GM21447 (cell line): ENCODE measurements around the gene NDUFB7.
"Not testable (repeated sequence)": the region's sequence is repeated elsewhere in the genome, so short reads cannot be mapped to it uniquely, and the experiment has no call there.

Experiments
- ATAC-seq: cut with Tn5 transposase; IDR thresholded peaks from one replicate; pipeline ENCODE4 v1.9.1; 2021; ENCODE audit not compliant: unreplicated experiment

NDUFB7 gene

DNA sequence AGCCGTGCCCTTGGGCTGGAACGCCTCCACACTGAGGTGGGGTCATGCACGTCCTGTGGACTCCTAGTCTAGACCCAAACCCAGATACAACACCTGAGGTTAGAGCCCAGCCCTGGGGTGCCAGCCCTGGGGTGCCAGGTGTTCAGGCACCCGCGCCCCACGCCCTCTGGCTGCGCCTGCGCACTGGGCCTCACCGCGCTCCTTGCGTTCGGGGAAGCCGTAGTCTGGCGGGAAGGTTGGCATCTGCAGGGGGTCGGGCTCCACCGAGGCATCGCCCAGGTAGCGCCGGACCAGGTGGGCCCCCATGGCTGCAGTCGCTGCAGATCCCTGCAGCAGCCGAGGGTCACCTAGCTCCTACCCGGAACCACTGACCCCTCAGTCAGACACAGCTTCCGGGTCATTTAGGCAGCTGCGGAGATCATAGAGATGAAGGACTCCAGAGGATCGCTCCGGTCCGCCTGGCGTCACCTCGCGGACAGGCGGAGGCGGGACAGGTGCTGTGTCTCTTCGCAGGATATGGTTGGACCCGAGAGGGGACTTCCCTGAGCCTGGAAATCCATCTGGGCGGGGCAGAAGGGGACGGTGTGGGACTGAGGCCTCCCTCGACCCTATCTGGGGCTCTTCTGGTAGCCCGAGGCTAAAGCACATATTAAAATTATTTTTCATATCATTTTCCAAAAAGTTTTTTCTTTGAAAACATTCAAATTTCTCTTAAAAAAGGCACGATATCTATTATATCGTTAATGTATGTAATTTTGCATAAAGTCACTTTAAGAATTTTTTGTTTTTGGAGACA is at the start of gene NDUFB7:
TSS of gene NDUFB7 (minus strand) at position 372 of the 796 bp plus-strand sequence. CDS start at position 306, 66 bp downstream.
- peak; percentile 82 for ATAC-seq

DNA sequence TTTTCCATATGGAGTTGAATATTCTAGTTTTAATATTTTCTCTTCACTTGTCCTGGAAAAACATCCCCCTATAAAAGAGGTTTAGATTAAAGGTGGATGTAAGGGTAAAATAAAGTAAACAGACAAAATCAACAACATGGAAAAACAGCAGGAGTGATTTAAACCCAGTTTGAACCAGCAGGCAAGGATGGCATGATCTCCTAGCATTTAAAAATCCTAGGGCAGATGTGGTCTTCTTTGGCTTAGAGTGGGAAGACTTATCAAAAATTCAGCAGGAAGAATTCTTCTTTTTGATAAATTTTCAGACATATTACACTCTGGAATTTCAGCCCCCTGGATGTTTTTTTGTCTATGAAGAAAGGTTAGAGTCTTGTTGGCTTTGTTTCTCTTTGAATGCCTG is 47.5 kb upstream of the NDUFB7 start:
- no peak for ATAC-seq

DNA sequence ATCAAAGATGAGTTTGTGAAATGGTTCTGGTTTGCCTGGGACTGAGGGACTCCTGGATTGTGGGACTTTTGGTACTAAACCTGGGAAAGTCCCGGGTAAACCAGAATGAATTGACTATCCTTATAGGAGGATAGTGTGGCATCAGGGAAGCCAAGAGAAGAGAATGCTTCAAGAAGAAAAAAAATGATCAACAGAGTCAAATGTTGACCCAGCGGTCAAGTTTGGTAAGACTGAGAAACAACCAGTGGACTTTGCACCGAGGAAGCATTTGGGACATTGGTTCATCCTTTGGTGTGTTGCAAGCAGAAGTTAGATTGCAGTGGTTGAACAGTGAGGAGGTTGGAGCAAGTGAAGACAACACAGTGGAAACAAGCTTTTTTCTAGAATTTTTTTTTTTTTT is 44.5 kb upstream of the NDUFB7 start:
- ATAC-seq = no peak

DNA sequence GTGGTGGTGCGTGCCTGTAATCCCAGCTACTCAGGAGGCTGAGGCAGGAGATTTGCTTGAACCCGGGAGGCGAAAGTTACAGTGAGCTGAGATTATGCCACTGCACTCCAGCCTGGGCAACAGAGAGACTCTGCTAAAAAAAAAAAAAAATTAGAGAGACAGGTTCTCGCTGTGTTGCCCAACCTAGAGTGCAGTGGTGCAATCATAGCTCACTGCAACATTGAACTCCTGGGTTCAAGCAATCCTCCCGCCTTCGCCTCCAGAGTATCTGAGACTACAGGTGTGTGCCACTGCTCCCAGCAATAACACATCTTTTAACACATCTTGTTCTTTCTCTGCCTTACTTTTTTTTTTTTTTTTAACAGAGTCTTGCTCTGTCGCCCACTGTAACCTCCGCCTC is 43.8 kb upstream of the NDUFB7 start:
- no peak for ATAC-seq

DNA sequence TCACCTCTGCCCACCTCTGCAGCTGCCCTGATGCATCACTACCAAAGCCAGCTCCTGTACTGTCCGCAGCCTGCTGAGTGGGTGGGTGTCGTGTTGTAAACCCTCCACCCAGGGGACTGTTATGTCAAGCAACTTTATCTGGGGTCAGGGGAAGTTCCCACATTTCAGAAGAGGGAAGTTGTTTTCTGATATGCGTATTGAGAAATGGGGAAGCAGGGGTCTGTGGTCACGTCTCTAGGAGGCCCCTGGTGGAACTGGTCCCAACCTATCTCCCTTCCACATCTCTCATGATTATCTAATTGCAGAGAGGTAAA is 42.2 kb upstream of the NDUFB7 start:
- no peak for ATAC-seq

DNA sequence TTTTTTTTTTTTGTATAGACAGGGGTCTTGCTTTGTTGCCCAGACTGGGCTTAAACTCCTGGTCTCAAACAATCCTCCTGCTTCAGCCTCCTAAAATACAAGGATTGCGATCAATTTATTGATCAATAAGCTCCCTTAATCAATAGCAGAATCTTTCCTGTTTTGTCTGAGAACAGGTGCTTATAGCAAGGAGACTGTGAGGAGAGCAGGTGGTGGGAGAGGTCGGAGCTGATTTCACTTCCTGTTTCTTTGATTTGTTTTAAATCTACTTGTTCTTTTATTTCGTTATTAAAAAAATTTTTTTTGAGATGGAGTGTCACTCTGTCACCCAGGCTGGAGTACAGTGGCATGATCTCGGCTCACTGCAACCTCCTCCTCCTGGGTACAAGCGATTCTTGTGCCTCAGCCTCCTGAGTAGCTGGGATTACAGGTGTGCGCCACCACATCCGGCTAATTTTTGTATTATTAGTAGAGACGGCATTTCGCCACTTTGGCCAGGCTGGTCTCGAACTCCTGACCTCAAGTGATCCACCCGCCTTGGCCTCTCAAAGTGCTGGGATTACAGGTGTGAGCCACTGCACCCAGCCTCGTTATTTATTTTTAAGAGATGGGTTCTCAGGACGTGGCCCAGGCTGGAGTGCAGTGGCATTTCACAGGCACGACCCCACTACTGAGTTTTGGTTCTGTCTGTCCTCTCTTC is 41.7 kb upstream of the NDUFB7 start:
- ATAC-seq = not testable (repeated sequence)

DNA sequence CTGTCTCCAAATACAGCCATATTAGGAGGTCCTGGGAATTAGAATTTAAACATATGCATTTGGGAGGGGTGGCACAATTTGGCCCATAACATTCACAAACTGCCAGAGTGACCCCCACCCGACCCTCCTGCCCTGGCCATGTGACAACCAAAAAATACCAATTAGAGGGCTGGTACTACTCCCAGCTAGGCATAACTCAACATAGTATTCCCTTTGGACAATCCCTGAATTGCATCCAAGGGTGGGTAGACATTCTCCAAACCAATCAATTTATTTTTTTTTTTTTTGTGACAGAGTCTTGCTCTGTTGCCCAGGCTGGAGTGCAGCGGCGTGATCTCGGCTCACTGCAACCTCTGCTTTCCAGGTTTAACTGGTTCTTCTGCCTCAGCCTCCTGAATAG is 40.8 kb upstream of the NDUFB7 start:
- ATAC-seq = no peak

DNA sequence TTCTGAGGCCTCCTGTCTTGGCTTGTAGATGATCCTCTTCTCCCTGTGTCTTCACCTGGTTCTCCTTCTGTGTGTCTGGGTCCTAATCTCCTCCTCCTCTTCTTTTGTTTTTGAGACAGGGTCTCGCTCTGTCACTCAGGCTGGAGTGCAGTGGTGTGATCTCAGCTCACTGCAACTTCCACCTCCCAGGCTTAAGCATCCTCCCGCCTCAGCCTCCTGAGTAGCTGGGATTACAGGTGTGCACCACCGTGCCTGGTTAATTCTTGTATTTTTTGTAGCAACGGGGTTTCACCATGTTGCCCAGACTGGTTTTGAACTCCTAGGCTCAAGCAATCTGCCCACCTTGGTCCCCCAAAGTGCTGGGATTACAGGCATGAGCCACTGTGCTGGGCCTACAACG is 40.4 kb upstream of the NDUFB7 start:
- ATAC-seq = not testable (repeated sequence)

DNA sequence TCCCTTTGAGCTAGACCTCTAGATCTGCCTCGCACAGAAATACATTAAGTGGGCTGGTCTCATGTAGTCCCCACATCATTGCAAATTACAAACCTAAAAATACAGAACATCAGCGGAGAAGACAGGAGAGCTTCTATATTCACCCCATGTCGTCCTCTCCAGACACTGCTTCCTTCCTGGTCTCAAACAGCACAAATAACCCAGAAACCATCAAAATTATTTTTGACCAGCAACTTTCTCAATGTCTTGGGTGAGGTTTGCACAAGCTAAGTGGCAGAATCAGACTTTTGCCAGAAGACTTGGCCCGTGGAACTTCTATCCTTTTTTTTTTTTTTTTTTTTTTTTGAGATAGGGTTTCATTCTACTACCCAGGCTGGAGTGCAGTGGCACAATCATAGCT is 39.2 kb upstream of the NDUFB7 start:
- no peak for ATAC-seq

DNA sequence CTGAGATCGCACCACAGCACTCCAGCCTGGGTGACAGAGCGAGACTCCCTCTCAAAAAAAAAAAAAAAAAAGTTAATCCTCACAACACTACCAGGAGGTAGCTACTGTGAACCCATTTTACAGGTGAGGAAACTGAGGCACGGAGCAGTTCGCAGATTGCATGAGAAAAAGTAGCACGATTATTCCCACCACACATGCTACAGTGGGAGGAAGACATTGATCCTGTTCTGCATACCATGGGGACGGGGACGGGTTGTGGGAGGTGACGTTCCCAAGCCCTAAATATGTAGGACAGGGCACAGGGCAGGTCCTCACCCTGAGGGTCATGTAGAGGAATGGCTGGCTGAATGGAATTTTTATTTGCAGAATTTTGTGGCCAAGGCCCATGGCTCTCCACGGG is 34.8 kb upstream of the NDUFB7 start:
- no peak for ATAC-seq

DNA sequence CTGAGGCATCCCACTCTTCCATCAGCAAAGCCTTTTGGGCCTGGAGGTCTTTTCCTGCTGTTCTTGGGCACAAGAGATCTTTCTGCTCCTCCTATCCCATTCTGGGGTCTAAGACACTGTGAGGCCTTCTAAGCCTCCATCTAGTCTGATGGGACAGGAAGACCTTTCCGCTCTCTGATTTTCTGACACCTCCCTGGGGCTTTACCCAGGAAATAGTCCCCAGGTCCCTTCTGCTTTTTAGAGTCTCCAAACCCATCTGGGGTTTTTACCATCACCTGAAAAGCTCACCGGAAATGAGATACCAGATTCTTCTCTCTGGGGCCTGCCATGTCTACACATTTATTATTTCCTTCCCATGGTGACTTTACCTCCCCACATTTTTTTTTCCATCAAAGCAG is 32.1 kb upstream of the NDUFB7 start:
- peak; percentile 84 for ATAC-seq

DNA sequence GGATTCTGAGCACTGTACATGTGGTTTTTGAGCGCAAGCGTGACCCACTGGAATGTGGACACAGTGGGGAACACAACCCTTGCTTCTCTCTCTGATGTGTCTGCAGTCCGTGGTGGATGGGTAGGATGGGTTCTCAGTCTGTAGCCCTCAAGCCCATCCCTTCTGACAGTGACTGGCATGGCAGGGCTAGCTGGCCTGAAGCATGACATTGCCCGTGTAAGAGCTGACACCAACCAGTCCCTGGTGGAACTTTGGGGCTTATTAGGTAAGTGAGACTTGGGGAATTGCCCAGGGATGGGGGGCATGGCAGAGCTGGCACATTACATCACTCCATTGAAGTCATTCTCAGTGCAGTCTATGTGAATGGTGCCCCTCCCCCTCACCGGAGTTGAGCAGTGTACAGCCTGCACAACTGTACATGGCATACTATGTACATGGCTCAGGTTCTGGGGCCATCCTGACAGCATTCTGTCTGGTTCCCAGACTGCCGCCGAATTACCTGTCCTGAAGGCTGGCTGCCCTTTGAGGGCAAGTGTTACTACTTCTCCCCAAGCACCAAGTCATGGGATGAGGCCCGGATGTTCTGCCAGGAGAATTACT is 27.8 kb upstream of the NDUFB7 start:
- no peak for ATAC-seq

DNA sequence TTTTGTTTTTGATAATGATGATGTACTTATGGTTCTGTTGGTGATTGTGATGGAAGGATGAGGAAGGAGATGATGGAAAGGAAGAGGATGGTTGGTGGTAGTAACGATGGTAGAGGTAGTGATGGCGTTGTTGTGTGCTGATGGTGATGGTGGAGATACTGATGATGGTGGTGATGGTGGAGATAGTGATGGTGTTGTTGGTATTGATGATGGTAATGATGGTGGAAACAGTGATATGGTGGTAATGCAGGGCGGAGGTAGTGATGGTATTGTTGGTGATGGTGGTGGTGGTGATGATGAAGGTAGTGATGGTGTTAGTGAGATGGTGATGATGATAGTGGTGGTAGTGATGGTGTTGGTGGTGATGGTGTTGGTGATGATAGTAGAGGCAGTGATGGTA is 23.7 kb upstream of the NDUFB7 start:
- ATAC-seq = no peak

DNA sequence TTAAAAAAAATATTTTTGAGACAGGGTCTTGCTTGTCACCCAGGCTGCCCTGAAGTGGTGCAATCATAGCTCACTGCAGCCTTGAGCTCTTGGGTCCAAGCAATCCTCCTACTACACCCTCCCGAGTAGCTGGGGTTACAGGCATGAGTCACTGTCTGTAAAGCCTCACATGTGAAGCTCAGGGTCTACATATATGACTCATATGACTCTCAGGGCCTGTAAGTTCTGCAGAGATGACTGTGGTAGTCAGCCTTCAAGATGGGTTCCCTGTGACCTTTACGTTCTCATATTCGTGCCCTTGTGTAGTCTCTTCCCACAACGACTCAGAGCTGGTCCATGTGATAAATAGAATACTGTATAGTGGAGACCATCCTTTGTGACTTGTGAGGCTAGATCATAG is 17.6 kb upstream of the NDUFB7 start:
- ATAC-seq = not testable (repeated sequence)

DNA sequence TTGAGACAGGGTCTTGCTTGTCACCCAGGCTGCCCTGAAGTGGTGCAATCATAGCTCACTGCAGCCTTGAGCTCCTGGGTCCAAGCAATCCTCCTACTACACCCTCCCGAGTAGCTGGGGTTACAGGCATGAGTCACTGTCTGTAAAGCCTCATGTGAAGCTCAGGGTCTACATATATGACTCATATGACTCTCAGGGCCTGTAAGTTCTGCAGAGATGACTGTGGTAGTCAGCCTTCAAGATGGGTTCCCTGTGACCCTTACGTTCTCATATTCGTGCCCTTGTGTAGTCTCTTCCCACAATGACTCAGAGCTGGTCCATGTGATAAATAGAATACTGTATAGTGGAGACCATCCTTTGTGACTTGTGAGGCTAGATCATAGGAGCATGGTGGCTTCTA is 13.3 kb upstream of the NDUFB7 start:
- ATAC-seq = peak; percentile 49

DNA sequence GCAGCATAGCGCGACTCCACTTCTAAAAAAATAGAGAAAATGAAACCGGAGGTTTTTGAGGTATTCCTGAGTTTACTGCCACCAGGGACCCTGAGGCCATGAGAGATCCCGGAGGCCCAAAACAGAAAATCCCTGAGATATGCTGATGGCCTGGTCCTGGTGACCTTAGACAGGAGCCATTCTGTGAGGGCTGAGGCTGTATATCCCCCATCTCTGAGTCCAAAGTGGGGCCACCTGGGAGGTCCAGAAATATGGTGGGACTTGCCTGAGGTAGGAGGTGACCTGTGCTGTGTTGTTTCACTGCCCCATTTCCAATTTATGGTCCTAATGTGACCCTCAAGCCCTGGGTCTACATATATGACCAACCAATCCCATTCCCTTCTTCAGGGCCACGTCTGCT is 12.5 kb upstream of the NDUFB7 start:
- ATAC-seq = not testable (repeated sequence)

DNA sequence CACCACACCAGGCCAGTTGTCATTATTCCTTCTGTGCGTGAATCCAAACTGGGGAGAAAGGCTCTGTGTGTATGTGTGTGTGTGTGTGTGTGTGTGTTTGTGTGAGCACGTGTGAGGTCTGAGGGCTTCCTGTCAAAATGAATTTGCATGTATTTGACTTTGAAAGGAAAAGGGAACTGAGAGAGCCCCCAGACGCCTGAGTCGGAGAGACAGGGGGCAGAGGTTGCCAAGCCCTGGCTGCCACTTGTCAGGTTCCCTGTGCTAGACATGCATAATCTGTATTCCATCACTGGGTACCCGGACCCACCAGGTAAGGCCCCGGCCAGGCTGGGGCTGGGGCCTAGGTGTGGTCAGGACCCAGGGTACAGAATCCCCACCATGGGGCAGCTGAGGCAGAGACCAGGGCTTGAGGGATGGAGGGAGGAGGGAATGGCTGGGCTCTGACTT is 11.1 kb upstream of the NDUFB7 start, which contains the start of gene CLEC17A:
TSS of gene CLEC17A (plus strand) at position 191 of the 447 bp plus-strand sequence. CDS start at position 268, 77 bp downstream.
- peak; percentile 36 for ATAC-seq

DNA sequence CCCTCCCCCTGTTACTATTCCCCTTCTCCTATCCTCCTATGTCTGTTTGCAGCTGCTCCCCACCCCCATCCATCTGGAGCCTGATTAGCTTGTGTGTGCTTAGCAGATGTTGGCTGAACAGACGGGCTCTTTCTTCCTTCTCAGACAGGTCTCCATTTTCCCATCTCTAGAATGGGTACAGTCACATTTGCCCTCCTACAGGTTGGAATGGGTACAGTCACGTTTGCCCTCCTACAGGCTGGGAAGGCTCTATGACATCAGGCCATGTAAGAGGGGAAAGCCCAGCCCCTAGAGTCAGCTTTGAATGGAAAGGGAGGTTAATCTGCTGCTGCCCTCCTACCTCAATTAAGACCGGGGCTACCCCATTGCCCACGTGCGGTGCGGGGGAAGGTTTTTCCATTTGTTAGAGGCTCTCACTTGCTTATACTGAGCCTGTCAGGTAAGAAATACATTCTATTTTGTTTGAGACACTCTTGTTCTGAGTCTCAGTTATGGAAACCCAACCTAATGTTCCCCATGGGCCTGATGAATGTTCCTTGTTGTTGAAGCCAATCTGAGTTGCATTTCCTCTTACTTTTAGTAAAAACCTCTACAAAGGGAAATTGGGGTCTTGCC is 8.9 kb upstream of the NDUFB7 start:
- no peak for ATAC-seq

DNA sequence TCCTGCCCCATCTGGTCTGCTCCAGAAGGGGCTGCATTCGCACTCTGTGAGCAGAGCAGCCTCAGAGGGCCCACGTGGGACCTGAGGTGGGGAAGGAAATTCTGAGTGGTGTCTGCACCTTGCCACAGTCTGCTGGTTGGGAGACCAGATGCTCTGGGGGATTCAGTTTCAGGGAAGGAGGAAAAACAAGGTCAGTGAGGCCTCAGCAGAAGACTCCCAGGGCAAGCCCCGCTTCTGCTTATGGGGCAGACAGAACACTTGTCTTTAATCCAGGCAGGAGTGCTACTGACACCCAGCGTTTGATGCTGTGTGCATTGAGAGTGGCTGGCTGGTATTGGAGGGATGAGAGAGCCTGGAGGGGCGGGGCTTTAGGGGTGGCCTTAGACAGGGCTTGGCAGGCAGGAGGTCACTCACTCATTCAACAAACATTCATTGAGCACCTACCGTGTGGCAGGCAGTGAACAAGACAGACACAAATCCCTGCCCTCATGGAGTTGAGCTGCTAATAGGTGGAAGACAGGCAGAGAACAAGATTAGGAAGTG is 6.1 kb upstream of the NDUFB7 start:
- peak; percentile 38 for ATAC-seq

DNA sequence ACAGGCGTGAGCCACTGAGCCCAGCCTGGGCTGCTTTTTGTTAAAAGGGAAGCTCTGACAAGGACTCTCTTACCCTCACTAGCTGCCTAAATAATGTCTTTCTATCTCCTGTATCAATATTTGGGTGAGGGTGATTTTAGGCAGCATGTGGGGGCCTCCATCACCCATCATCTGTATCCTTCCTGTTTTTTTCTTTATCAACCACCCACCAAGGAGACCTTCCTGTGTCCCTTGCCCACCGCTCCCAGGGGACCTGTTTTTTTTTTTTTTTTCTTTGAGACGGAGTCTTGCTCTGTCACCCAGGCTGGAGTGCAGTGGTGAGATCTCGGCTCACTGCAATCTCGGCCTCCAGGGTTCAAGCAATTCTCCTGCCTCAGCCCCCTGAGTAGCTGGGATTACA is 5.4 kb upstream of the NDUFB7 start:
- no peak for ATAC-seq

DNA sequence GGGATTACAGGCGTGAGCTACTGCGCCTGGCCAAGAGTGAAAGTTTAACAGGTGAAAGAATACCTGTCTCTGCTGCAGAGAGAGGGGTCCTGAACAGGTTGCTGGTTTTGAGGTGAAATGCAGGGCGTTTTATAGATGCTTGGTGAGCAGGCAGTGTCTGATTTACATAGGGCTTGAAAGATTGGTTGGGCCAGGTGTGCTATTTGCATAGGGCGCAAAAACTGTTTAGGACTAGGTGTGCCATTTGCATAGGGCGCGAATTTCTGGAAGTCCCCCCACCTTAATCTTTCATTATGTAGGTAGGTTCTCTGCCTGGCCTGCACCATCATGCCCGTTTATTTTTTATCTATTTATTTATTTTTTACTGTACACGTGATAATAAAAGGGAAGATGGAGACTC is 4.5 kb upstream of the NDUFB7 start:
- ATAC-seq = no peak
